ENCODE results near the gene ZDHHC5. TPM values are rescaled to one million over a fixed set of nuclear protein-coding genes. Genes with fewer than 3 reads are reported as not detected.

ZDHHC5 gene
- total RNA-seq, 1 experiment from 2014 or later: 51.6 TPM

DNA sequence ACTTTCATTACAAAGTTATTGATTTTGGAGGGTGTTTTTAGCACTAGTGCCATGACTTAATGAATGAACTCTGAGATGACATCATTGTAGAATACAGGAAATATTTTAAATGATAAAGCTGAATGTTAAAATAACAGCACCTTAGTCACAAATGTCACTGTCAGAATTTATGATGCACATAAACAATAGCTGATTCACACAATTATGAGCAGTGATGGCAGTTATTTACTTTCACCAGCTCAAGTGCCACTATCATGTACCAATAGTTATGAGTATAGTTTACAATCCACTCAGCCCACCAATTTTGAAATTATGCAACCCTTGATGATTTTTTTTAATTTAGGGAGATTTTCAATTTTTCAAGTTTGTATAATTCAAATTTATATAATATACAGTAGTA lies 47.4 kb upstream of the ZDHHC5 start:
- DNase-seq (ENCODE audit: low spot score): no peak
- no peaks in the 10 kb centered on the region for H3K4me1 Mint-ChIP-seq
- ChIA-PET CTCF (interaction anchor here (1.1 to 1.2 kb wide), 2 partner anchors 24 to 52 kb away, joined by 3 to 7 read pairs; no protein-coding TSS in a partner anchor), POLR2A (no interaction called here)
- H3K27me3 Mint-ChIP-seq (ENCODE audit: low read depth): peaks cover 7% of the 10 kb centered on the region; the same call in 1 of the 2 replicates
- peaks cover 20% of the 10 kb centered on the region for H3K36me3 Mint-ChIP-seq
- no peak overlapping the region for H3K4me3 Mint-ChIP-seq
- H3K9me3 Mint-ChIP-seq: peaks cover 25% of the 10 kb centered on the region
- ATAC-seq: no peak
- no peak overlapping the region for H3K27ac Mint-ChIP-seq
- TF ChIP-seq MXD4 (CRISPR knock-in tag; IDR thresholded peaks at IDR 0.05; ENCODE audit: borderline replicate concordance) (no peak), NFYB (CRISPR knock-in tag; conservative IDR thresholded peaks at IDR 0.05; ENCODE audit: low read depth) (no peak), CREB1 (CRISPR knock-in tag; IDR thresholded peaks at IDR 0.05) (no peak), NR1H2 (CRISPR knock-in tag; IDR thresholded peaks at IDR 0.05) (no peak), ATF1 (CRISPR knock-in tag; IDR thresholded peaks at IDR 0.05) (no peak), CREM (CRISPR knock-in tag; IDR thresholded peaks at IDR 0.05) (no peak), SOX15 (CRISPR knock-in tag; IDR thresholded peaks at IDR 0.05) (no peak), ZNF317 (CRISPR knock-in tag; IDR thresholded peaks at IDR 0.05; ENCODE audit: borderline replicate concordance, low read depth) (no peak)
- TF ChIP-seq, protein P1, sequence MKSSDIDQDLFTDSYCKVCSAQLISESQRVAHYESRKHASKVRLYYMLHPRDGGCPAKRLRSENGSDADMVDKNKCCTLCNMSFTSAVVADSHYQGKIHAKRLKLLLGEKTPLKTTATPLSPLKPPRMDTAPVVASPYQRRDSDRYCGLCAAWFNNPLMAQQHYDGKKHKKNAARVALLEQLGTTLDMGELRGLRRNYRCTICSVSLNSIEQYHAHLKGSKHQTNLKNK (CRISPR knock-in tag; IDR thresholded peaks at IDR 0.05): no peak
- TF ChIP-seq, protein P2, sequence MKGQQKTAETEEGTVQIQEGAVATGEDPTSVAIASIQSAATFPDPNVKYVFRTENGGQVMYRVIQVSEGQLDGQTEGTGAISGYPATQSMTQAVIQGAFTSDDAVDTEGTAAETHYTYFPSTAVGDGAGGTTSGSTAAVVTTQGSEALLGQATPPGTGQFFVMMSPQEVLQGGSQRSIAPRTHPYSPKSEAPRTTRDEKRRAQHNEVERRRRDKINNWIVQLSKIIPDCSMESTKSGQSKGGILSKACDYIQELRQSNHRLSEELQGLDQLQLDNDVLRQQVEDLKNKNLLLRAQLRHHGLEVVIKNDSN (CRISPR knock-in tag; IDR thresholded peaks at IDR 0.05): no peak

DNA sequence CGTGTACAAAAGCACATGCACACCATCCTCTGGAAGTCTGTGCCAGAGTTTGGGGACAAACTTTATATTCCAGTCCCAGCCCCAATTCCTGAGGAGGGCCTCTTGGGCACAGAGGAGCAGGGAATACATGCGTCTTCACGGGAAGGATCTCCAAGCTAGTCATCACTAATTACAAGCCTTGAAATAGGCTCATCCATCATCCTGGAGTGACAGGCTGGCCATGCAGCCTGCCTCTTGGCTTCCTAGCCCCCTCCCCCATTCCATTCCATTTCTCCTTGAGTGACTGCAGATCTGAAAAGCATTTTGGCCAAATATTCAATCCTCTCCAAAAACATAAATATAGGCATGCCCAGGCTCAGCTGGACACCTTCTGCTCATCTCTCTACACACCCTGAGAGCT lies 45.7 kb upstream of the ZDHHC5 start:
- H3K27ac Mint-ChIP-seq: no peak overlapping the region
- H3K36me3 Mint-ChIP-seq: peaks cover 20% of the 10 kb centered on the region
- H3K9me3 Mint-ChIP-seq: peaks cover 25% of the 10 kb centered on the region
- peaks cover 7% of the 10 kb centered on the region; the same call in 1 of the 2 replicates for H3K27me3 Mint-ChIP-seq (ENCODE audit: low read depth)
- H3K4me3 Mint-ChIP-seq: no peak overlapping the region
- no peak for ATAC-seq
- no peaks in the 10 kb centered on the region for H3K4me1 Mint-ChIP-seq
- no peak for TF ChIP-seq NFATC4 (CRISPR knock-in tag; IDR thresholded peaks at IDR 0.05)
- TF ChIP-seq, protein P3, sequence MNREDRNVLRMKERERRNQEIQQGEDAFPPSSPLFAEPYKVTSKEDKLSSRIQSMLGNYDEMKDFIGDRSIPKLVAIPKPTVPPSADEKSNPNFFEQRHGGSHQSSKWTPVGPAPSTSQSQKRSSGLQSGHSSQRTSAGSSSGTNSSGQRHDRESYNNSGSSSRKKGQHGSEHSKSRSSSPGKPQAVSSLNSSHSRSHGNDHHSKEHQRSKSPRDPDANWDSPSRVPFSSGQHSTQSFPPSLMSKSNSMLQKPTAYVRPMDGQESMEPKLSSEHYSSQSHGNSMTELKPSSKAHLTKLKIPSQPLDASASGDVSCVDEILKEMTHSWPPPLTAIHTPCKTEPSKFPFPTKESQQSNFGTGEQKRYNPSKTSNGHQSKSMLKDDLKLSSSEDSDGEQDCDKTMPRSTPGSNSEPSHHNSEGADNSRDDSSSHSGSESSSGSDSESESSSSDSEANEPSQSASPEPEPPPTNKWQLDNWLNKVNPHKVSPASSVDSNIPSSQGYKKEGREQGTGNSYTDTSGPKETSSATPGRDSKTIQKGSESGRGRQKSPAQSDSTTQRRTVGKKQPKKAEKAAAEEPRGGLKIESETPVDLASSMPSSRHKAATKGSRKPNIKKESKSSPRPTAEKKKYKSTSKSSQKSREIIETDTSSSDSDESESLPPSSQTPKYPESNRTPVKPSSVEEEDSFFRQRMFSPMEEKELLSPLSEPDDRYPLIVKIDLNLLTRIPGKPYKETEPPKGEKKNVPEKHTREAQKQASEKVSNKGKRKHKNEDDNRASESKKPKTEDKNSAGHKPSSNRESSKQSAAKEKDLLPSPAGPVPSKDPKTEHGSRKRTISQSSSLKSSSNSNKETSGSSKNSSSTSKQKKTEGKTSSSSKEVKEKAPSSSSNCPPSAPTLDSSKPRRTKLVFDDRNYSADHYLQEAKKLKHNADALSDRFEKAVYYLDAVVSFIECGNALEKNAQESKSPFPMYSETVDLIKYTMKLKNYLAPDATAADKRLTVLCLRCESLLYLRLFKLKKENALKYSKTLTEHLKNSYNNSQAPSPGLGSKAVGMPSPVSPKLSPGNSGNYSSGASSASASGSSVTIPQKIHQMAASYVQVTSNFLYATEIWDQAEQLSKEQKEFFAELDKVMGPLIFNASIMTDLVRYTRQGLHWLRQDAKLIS (CRISPR knock-in tag; IDR thresholded peaks at IDR 0.05; ENCODE audit: borderline replicate concordance): no peak
- TF ChIP-seq, protein P4, sequence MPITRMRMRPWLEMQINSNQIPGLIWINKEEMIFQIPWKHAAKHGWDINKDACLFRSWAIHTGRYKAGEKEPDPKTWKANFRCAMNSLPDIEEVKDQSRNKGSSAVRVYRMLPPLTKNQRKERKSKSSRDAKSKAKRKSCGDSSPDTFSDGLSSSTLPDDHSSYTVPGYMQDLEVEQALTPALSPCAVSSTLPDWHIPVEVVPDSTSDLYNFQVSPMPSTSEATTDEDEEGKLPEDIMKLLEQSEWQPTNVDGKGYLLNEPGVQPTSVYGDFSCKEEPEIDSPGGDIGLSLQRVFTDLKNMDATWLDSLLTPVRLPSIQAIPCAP (CRISPR knock-in tag; IDR thresholded peaks at IDR 0.05): no peak
- TF ChIP-seq, protein P5, sequence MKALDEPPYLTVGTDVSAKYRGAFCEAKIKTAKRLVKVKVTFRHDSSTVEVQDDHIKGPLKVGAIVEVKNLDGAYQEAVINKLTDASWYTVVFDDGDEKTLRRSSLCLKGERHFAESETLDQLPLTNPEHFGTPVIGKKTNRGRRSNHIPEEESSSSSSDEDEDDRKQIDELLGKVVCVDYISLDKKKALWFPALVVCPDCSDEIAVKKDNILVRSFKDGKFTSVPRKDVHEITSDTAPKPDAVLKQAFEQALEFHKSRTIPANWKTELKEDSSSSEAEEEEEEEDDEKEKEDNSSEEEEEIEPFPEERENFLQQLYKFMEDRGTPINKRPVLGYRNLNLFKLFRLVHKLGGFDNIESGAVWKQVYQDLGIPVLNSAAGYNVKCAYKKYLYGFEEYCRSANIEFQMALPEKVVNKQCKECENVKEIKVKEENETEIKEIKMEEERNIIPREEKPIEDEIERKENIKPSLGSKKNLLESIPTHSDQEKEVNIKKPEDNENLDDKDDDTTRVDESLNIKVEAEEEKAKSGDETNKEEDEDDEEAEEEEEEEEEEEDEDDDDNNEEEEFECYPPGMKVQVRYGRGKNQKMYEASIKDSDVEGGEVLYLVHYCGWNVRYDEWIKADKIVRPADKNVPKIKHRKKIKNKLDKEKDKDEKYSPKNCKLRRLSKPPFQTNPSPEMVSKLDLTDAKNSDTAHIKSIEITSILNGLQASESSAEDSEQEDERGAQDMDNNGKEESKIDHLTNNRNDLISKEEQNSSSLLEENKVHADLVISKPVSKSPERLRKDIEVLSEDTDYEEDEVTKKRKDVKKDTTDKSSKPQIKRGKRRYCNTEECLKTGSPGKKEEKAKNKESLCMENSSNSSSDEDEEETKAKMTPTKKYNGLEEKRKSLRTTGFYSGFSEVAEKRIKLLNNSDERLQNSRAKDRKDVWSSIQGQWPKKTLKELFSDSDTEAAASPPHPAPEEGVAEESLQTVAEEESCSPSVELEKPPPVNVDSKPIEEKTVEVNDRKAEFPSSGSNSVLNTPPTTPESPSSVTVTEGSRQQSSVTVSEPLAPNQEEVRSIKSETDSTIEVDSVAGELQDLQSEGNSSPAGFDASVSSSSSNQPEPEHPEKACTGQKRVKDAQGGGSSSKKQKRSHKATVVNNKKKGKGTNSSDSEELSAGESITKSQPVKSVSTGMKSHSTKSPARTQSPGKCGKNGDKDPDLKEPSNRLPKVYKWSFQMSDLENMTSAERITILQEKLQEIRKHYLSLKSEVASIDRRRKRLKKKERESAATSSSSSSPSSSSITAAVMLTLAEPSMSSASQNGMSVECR (CRISPR knock-in tag; IDR thresholded peaks at IDR 0.05; ENCODE audit: borderline replicate concordance): no peak
- TF ChIP-seq GABPB1 (CRISPR knock-in tag; IDR thresholded peaks at IDR 0.05): no peak
- no peak for TF ChIP-seq TCF7 (CRISPR knock-in tag; IDR thresholded peaks at IDR 0.05; ENCODE audit: low read depth)
- TF ChIP-seq, protein P2 (CRISPR knock-in tag; IDR thresholded peaks at IDR 0.05): no peak
- TF ChIP-seq EMX1 (CRISPR knock-in tag; IDR thresholded peaks at IDR 0.05): no peak
- TF ChIP-seq, protein P6, sequence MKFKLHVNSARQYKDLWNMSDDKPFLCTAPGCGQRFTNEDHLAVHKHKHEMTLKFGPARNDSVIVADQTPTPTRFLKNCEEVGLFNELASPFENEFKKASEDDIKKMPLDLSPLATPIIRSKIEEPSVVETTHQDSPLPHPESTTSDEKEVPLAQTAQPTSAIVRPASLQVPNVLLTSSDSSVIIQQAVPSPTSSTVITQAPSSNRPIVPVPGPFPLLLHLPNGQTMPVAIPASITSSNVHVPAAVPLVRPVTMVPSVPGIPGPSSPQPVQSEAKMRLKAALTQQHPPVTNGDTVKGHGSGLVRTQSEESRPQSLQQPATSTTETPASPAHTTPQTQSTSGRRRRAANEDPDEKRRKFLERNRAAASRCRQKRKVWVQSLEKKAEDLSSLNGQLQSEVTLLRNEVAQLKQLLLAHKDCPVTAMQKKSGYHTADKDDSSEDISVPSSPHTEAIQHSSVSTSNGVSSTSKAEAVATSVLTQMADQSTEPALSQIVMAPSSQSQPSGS (CRISPR knock-in tag; IDR thresholded peaks at IDR 0.05; ENCODE audit: borderline replicate concordance, low read depth): no peak
- no peak for TF ChIP-seq SOX15 (CRISPR knock-in tag; IDR thresholded peaks at IDR 0.05)
- DNase-seq (ENCODE audit: low spot score): no peak
- POLR2A ChIA-PET: no interaction called here
- CTCF ChIA-PET: no interaction called here

Measured in WTC11 (cell line).